HepG2 (cell line): ENCODE results near the gene TMEM117. TPM values are rescaled to one million over a fixed set of nuclear protein-coding genes. Genes with fewer than 3 reads are reported as not detected.

Source experiments
- ATAC-seq: fragments of 200-7000 bp; cut with Tn5 transposase; 3 replicates; pipeline ENCODE4 v1.9.1; 2020; ENCODE audit warnings: mild to moderate bottlenecking, moderate library complexity
- BruUV-seq: library from RNA; stranded (reverse); fragments of 400-500 nt; replicated peaks from 2 replicates; lab custom pipeline; 2021; lab: Mats Ljungman, UMichigan
- CTCF ChIA-PET: fragments of 300-600 bp; formaldehyde crosslinking; extraction: SDS; loops from one replicate; lab custom pipeline; 2021; ENCODE audit warnings: low total read pairs, inconsistent platforms, low intra/inter-chr PET ratio; lab: Yijun Ruan, JAX
- POLR2A ChIA-PET: fragments of 350-600 bp; sonication (Branson Sonifier 250); formaldehyde crosslinking; loops from one replicate; lab custom pipeline; 2020; ENCODE audit warnings: antibody characterized with exemption, inconsistent platforms; lab: Yijun Ruan, JAX
- DNase-seq: peaks from one replicate; pipeline ENCODE4 v3.0.0-alpha.2; 2015; ENCODE audit warnings: low spot score
- FAIRE-seq: peaks from 3 replicates; lab custom pipeline; 2011; peaks lifted over from hg19 to GRCh38; lab: Jason Lieb, UNC
- H2AFZ ChIP-seq: one replicate; pipeline ENCODE4 v1.6.1; 2011; ENCODE audit warnings: low read length, inconsistent platforms
- H3K27ac ChIP-seq: fragments of 300-600 bp; 3 replicates; pipeline ENCODE4 v1.8.0; 2011; ENCODE audit warnings: mixed run types, mild to moderate bottlenecking, mixed read lengths, low read length, inconsistent platforms; ENCODE audit not compliant: insufficient read depth; ENCODE audit errors: extremely low read length
- H3K27me3 ChIP-seq, 2 experiments: fragments of 200-600 bp in 1 of 2; 2 replicates in 1 of 2; 3 replicates in 1 of 2; pipeline versions ENCODE4 v1.6.0 to v1.8.0; 2011; ENCODE audit warnings: low read length in 2 of 2, mild to moderate bottlenecking in 2 of 2, moderate library complexity in 2 of 2, inconsistent platforms in 1 of 2; ENCODE audit not compliant: insufficient read depth in 2 of 2, control insufficient read depth in 1 of 2
- H3K36me3 ChIP-seq, 2 experiments: fragments of 200-600 bp in 1 of 2; replicated peaks in 1 of 2; 2 replicates in 1 of 2; 3 replicates in 1 of 2; pipeline versions ENCODE4 v1.5.1 to v1.8.0; 2011; ENCODE audit warnings: low read length in 2 of 2, inconsistent platforms in 1 of 2; ENCODE audit not compliant: insufficient read depth in 2 of 2, control insufficient read depth in 1 of 2
- H3K4me1 ChIP-seq: 2 replicates; pipeline ENCODE4 v1.5.1; 2012; ENCODE audit warnings: low read length, inconsistent platforms; ENCODE audit not compliant: insufficient read depth
- H3K4me2 ChIP-seq: 2 replicates; pipeline ENCODE4 v1.6.0; 2011; ENCODE audit warnings: low read depth, low read length, inconsistent platforms
- H3K4me3 ChIP-seq, 3 experiments: fragments of 200-600 bp in 1 of 3; sonication (generic), shearing (Covaris generic) in 1 of 3; replicated peaks in 1 of 3; 2 replicates each; pipeline ENCODE4 v1.5.1; 2011 to 2016; ENCODE audit warnings: low read length in 3 of 3, inconsistent platforms in 2 of 3, low read depth in 2 of 3, mild to moderate bottlenecking in 2 of 3, control low read depth in 1 of 3, mixed read lengths in 1 of 3; ENCODE audit not compliant: insufficient read depth in 1 of 3
- H3K79me2 ChIP-seq: one replicate; pipeline ENCODE4 v1.6.1; 2011; ENCODE audit warnings: low read length, inconsistent platforms; ENCODE audit not compliant: insufficient read depth
- H3K9ac ChIP-seq: 2 replicates; pipeline ENCODE4 v1.6.0; 2011; ENCODE audit warnings: mild to moderate bottlenecking, low read depth, low read length, inconsistent platforms; ENCODE audit not compliant: insufficient read depth
- H3K9me3 ChIP-seq: 2 replicates; pipeline ENCODE4 v1.5.1; 2012; ENCODE audit warnings: mild to moderate bottlenecking, low read length
- H4K20me1 ChIP-seq: 2 replicates; pipeline ENCODE4 v1.6.0; 2011; ENCODE audit warnings: inconsistent platforms, mild to moderate bottlenecking, low read length, moderate library complexity; ENCODE audit not compliant: insufficient read depth
- ATF1 ChIP-seq: IDR thresholded peaks from 2 replicates; pipeline ENCODE4 v1.6.1; 2016; ENCODE audit warnings: mild to moderate bottlenecking, control low read depth
- CENPX ChIP-seq: sonication (generic); formaldehyde crosslinking; IDR thresholded peaks from 2 replicates; pipeline ENCODE4 v1.9.0; 2021; ENCODE audit warnings: mild to moderate bottlenecking, missing genetic modification reagents, moderate library complexity
- CREM ChIP-seq, 2 experiments: sonication (generic) in 1 of 2; formaldehyde crosslinking in 1 of 2; IDR thresholded peaks; 2 replicates each; pipeline versions ENCODE4 v1.4.0 to v1.6.1; 2016 to 2020; ENCODE audit warnings: antibody characterized with exemption in 1 of 2, mild to moderate bottlenecking in 1 of 2, missing genetic modification reagents in 1 of 2
- FOXP1 ChIP-seq, 2 experiments: fragments of 450-650 bp in 1 of 2; IDR thresholded peaks; 2 replicates each; pipeline ENCODE4 v1.6.1; 2017 to 2018; ENCODE audit warnings: antibody characterized with exemption in 1 of 2
- HMG20B ChIP-seq: conservative IDR thresholded peaks from 2 replicates; pipeline ENCODE4 v1.6.1; 2016; ENCODE audit warnings: missing genetic modification reagents, missing compliant biosample characterization
- MIER2 ChIP-seq: IDR thresholded peaks from 2 replicates; pipeline ENCODE4 v1.6.1; 2016; ENCODE audit warnings: missing biosample characterization, missing genetic modification reagents
- PHF21A ChIP-seq: sonication (generic); formaldehyde crosslinking; IDR thresholded peaks from 2 replicates; pipeline ENCODE4 v1.5.0; 2020; ENCODE audit warnings: mild to moderate bottlenecking, missing genetic modification reagents
- TAF1 ChIP-seq: sonication (generic); formaldehyde crosslinking; IDR thresholded peaks from 2 replicates; pipeline ENCODE4 v1.4.0; 2020; ENCODE audit warnings: missing genetic modification reagents
- ZXDC ChIP-seq: sonication (generic); formaldehyde crosslinking; IDR thresholded peaks from 2 replicates; pipeline ENCODE4 v1.5.0; 2020; ENCODE audit warnings: mild to moderate bottlenecking, missing genetic modification reagents
- in situ Hi-C: cut with HindIII; loops from 2 replicates; pipeline ENCODE4 v1.10.0; 2017; ENCODE audit warnings: low pct_unique_long_range_greater_than_20kb; ENCODE audit not compliant: extremely low pct_ligation_motif_present
- intact Hi-C: fragments of 100-400 bp; cut with micrococcal nuclease; formaldehyde crosslinking; loops from one replicate; pipeline ENCODE4 v1.10.0; 2022; ENCODE audit not compliant: unreplicated experiment
- polyA plus RNA-seq, 8 experiments: library from polyadenylated mRNA; depleted of rRNA in 3 of 8; stranded (reverse) in 7 of 8; unstranded in 1 of 8; fragments of >200 nt; fragmentation: Illumina TruSeq in 4 of 8; extraction: Trizol in 4 of 8; gene quantifications; 2 replicates each; pipeline versions ENCODE4 v1.2.1 to v1.2.3, GENCODE V29; 2011 to 2016; ENCODE audit warnings: low read depth in 4 of 8, missing spikeins in 1 of 8, mixed read lengths in 1 of 8; ENCODE audit not compliant: insufficient read depth in 1 of 8
- total RNA-seq, 5 experiments: library from RNA; depleted of rRNA; stranded (reverse); fragments of >200 nt; fragmentation: Illumina TruSeq; extraction: Trizol; gene quantifications; 2 replicates each; pipeline ENCODE4 v1.2.3, GENCODE V29; 2016; ENCODE audit warnings: low read depth in 1 of 5

The TMEM117 gene
- total and polyA plus RNA-seq, 2 of the 13 experiments (the other 11 are each of a cell fraction or from before 2014, with no cell fraction given) = 2.8 to 8.5 TPM

- no peak overlapping the region for H3K4me3 ChIP-seq
- no peaks in the 10 kb centered on the region for H3K79me2 ChIP-seq
- ATAC-seq = no peak
- H3K4me2 ChIP-seq = no peak overlapping the region
- intact Hi-C loops = no loop called here
- no peaks in the 10 kb centered on the region for H3K4me1 ChIP-seq
- no peaks in the 10 kb centered on the region for H3K36me3 ChIP-seq
- no peak for TF ChIP-seq HMG20B (CRISPR knock-in tag)
- no peak for TF ChIP-seq PHF21A (CRISPR knock-in tag)
- no peak for TF ChIP-seq CENPX
- no peak for TF ChIP-seq ATF1 (CRISPR knock-in tag)
- TF ChIP-seq CREM (IDR thresholded peaks at IDR 0.05) = no peak
- no peak for TF ChIP-seq CREM (CRISPR knock-in tag; IDR thresholded peaks at IDR 0.05)
- no peak for TF ChIP-seq FOXP1 (IDR thresholded peaks at IDR 0.05)
- TF ChIP-seq FOXP1 (CRISPR knock-in tag; IDR thresholded peaks at IDR 0.05) = no peak
- TF ChIP-seq ZXDC (CRISPR knock-in tag) = no peak
- no peak for TF ChIP-seq TAF1 (CRISPR knock-in tag)
- TF ChIP-seq MIER2 = no peak
- H3K9me3 ChIP-seq = no peaks in the 10 kb centered on the region
- FAIRE-seq = no peak
- H3K9ac ChIP-seq = no peak overlapping the region
- no peaks in the 10 kb centered on the region for H3K27me3 ChIP-seq
- in situ Hi-C loops = no loop called here
- H2AFZ ChIP-seq = no peak overlapping the region
- ChIA-PET CTCF (no interaction called here), POLR2A (no interaction called here)
- H3K27ac ChIP-seq = no peak overlapping the region
- no peaks in the 10 kb centered on the region for H4K20me1 ChIP-seq
- no TSS peak for BruUV-seq
- DNase-seq = no peak
Measured at GRCh38 chr12:44380861-44381260, 545.0 kb downstream of the TMEM117 start.
